Activated naive CD8-positive, alpha-beta T cell (primary cell): ENCODE results near the gene IGF2BP3.

Experiments
- H3K27ac Mint-ChIP-seq: one replicate; pipeline ENCODE4 v1.8.0; 2021; ENCODE audit warnings: mixed read lengths
- H3K27me3 Mint-ChIP-seq: one replicate; pipeline ENCODE4 v1.8.0; 2021; ENCODE audit warnings: mixed read lengths
- H3K36me3 Mint-ChIP-seq: one replicate; pipeline ENCODE4 v1.8.0; 2021; ENCODE audit warnings: mixed read lengths
- H3K4me1 Mint-ChIP-seq: one replicate; pipeline ENCODE4 v1.8.0; 2021; ENCODE audit warnings: low read depth, mixed read lengths
- H3K4me3 Mint-ChIP-seq: one replicate; pipeline ENCODE4 v1.8.0; 2021; ENCODE audit warnings: mild to moderate bottlenecking, mixed read lengths
- H3K9me3 Mint-ChIP-seq: one replicate; pipeline ENCODE4 v1.8.0; 2021; ENCODE audit warnings: low read depth, mixed read lengths

Gene IGF2BP3

GRCh38 chr7:23458044-23458443 lies 12.2 kb downstream of the IGF2BP3 start:
- no peak overlapping the region for H3K27ac Mint-ChIP-seq
- H3K4me1 Mint-ChIP-seq = peaks cover 2% of the 10 kb centered on the region
- no peaks in the 10 kb centered on the region for H3K9me3 Mint-ChIP-seq
- H3K4me3 Mint-ChIP-seq = no peak overlapping the region
- peaks cover 36% of the 10 kb centered on the region for H3K27me3 Mint-ChIP-seq
- no peaks in the 10 kb centered on the region for H3K36me3 Mint-ChIP-seq

- Mint-ChIP-seq H3K27me3 (peaks cover 27% of the 10 kb centered on the region), H3K27ac (no peak overlapping the region), H3K4me3 (no peak overlapping the region), H3K4me1 (no peaks in the 10 kb centered on the region), H3K9me3 (no peaks in the 10 kb centered on the region), H3K36me3 (no peaks in the 10 kb centered on the region)
These were observed 14.2 kb downstream of the IGF2BP3 start for GRCh38 chr7:23456093-23456492.

- H3K27ac Mint-ChIP-seq = no peak overlapping the region
- H3K36me3 Mint-ChIP-seq = no peaks in the 10 kb centered on the region
- H3K4me3 Mint-ChIP-seq = no peak overlapping the region
- H3K4me1 Mint-ChIP-seq = no peaks in the 10 kb centered on the region
- H3K27me3 Mint-ChIP-seq = peaks cover 27% of the 10 kb centered on the region
- no peaks in the 10 kb centered on the region for H3K9me3 Mint-ChIP-seq
These were observed 15.3 kb downstream of the IGF2BP3 start for GRCh38 chr7:23454881-23455526.

- H3K27me3 Mint-ChIP-seq = peaks cover 14% of the 10 kb centered on the region
These were observed 19.8 kb downstream of the IGF2BP3 start for GRCh38 chr7:23450518-23450917.

GRCh38 chr7:23449941-23450340 lies 20.4 kb downstream of the IGF2BP3 start:
- Mint-ChIP-seq H3K36me3 (no peaks in the 10 kb centered on the region), H3K4me1 (no peaks in the 10 kb centered on the region), H3K9me3 (no peaks in the 10 kb centered on the region), H3K27me3 (peaks cover 10% of the 10 kb centered on the region), H3K27ac (no peak overlapping the region), H3K4me3 (no peak overlapping the region)

More at GRCh38 chr7:23450518-23450917, 19.8 kb downstream of the IGF2BP3 start:
- H3K27ac Mint-ChIP-seq = no peak overlapping the region
- H3K4me3 Mint-ChIP-seq = no peak overlapping the region
- H3K4me1 Mint-ChIP-seq = no peaks in the 10 kb centered on the region
- no peaks in the 10 kb centered on the region for H3K9me3 Mint-ChIP-seq
- no peaks in the 10 kb centered on the region for H3K36me3 Mint-ChIP-seq

GRCh38 chr7:23445326-23445725 lies 25.0 kb downstream of the IGF2BP3 start:
- Mint-ChIP-seq H3K27me3 (peaks cover 3% of the 10 kb centered on the region), H3K27ac (no peak overlapping the region), H3K36me3 (no peaks in the 10 kb centered on the region), H3K9me3 (no peaks in the 10 kb centered on the region), H3K4me1 (no peaks in the 10 kb centered on the region), H3K4me3 (no peak overlapping the region)

GRCh38 chr7:23443974-23444373 lies 26.3 kb downstream of the IGF2BP3 start:
- Mint-ChIP-seq H3K4me1 (no peaks in the 10 kb centered on the region), H3K27ac (no peak overlapping the region), H3K36me3 (no peaks in the 10 kb centered on the region), H3K27me3 (peaks cover 3% of the 10 kb centered on the region), H3K9me3 (no peaks in the 10 kb centered on the region), H3K4me3 (no peak overlapping the region)

- Mint-ChIP-seq H3K27me3 (peaks cover 1% of the 10 kb centered on the region), H3K4me1 (no peaks in the 10 kb centered on the region), H3K4me3 (no peak overlapping the region), H3K9me3 (no peaks in the 10 kb centered on the region), H3K36me3 (no peaks in the 10 kb centered on the region), H3K27ac (no peak overlapping the region)
These were observed 32.1 kb downstream of the IGF2BP3 start for GRCh38 chr7:23438171-23438570.

GRCh38 chr7:23434147-23434917 lies 36.0 kb downstream of the IGF2BP3 start:
- Mint-ChIP-seq H3K27ac (no peak overlapping the region), H3K9me3 (no peaks in the 10 kb centered on the region), H3K27me3 (peaks cover 8% of the 10 kb centered on the region), H3K4me3 (no peak overlapping the region), H3K36me3 (no peaks in the 10 kb centered on the region), H3K4me1 (no peaks in the 10 kb centered on the region)

- Mint-ChIP-seq H3K4me1 (peaks cover 2% of the 10 kb centered on the region), H3K27ac (no peak overlapping the region), H3K36me3 (no peaks in the 10 kb centered on the region), H3K27me3 (peaks cover 10% of the 10 kb centered on the region), H3K9me3 (no peaks in the 10 kb centered on the region), H3K4me3 (no peak overlapping the region)
These were observed 38.5 kb downstream of the IGF2BP3 start for GRCh38 chr7:23431702-23432199.

GRCh38 chr7:23430893-23431259 lies 39.4 kb downstream of the IGF2BP3 start:
- Mint-ChIP-seq H3K27me3 (peaks cover 13% of the 10 kb centered on the region), H3K9me3 (no peaks in the 10 kb centered on the region), H3K36me3 (no peaks in the 10 kb centered on the region), H3K27ac (no peak overlapping the region), H3K4me3 (no peak overlapping the region), H3K4me1 (peaks cover 2% of the 10 kb centered on the region)

- no peaks in the 10 kb centered on the region for H3K36me3 Mint-ChIP-seq
- peaks cover 11% of the 10 kb centered on the region for H3K27me3 Mint-ChIP-seq
- H3K27ac Mint-ChIP-seq = no peak overlapping the region
- H3K9me3 Mint-ChIP-seq = no peaks in the 10 kb centered on the region
- H3K4me1 Mint-ChIP-seq = peaks cover 2% of the 10 kb centered on the region
- no peak overlapping the region for H3K4me3 Mint-ChIP-seq
These were observed 43.4 kb downstream of the IGF2BP3 start for GRCh38 chr7:23426876-23427275.

GRCh38 chr7:23422909-23423308 lies 47.4 kb downstream of the IGF2BP3 start:
- Mint-ChIP-seq H3K27ac (peak overlapping the region; percentile 37), H3K4me1 (peaks cover 9% of the 10 kb centered on the region), H3K36me3 (no peaks in the 10 kb centered on the region), H3K9me3 (no peaks in the 10 kb centered on the region), H3K27me3 (peaks cover 5% of the 10 kb centered on the region), H3K4me3 (no peak overlapping the region)

GRCh38 chr7:23422384-23422783 lies 47.9 kb downstream of the IGF2BP3 start:
- Mint-ChIP-seq H3K4me3 (no peak overlapping the region), H3K27me3 (peaks cover 5% of the 10 kb centered on the region), H3K36me3 (no peaks in the 10 kb centered on the region), H3K9me3 (no peaks in the 10 kb centered on the region), H3K4me1 (peaks cover 12% of the 10 kb centered on the region), H3K27ac (no peak overlapping the region)

GRCh38 chr7:23419845-23420244 lies 50.4 kb downstream of the IGF2BP3 start:
- Mint-ChIP-seq H3K27ac (no peak overlapping the region), H3K4me1 (peaks cover 11% of the 10 kb centered on the region), H3K9me3 (no peaks in the 10 kb centered on the region), H3K27me3 (no peaks in the 10 kb centered on the region), H3K4me3 (no peak overlapping the region), H3K36me3 (no peaks in the 10 kb centered on the region)
